Measurements from ENCODE around the gene KCTD4.
"Not testable (repeated sequence)": the region's sequence is repeated elsewhere in the genome, so short reads cannot be mapped to it uniquely, and the experiment has no call there.

KCTD4 gene

DNA sequence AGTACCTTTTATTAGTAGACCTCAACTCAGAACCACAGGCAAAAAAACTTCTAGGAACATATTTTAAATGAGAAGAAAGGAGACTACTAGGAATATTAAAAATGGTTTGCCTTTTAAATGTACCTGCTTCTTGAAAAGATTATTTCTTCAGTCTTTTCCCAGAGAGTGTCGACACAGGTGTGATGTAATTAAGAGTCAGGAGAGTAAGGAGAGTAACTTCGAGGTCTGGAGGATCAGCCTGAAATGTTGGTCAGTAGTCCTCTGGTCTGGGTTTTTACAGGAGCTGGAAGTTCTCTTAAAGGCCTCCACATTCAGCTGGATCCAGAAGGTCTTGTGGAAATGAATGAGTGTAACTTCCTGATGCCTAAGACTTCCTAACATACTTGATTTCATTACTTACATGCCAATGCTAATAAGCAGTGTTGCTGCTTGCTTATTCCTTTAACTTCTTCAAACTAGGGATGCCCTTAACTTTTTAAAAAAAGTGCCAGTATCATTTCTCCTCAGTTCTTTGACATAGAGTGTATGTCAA, at the start of gene KCTD4:
Gene KCTD4, minus strand, starts transcription at position 345 of the 532 bp plus-strand sequence. CDS start 6,478 bp downstream, outside the sequence.
- DNase-seq (ENCODE audit: low read depth in 2 of 2): no peak

GRCh38 chr13:45249662-45250061, 48.8 kb upstream of the KCTD4 start:
- DNase-seq (ENCODE audit: low read depth in 2 of 2): no peak

DNA sequence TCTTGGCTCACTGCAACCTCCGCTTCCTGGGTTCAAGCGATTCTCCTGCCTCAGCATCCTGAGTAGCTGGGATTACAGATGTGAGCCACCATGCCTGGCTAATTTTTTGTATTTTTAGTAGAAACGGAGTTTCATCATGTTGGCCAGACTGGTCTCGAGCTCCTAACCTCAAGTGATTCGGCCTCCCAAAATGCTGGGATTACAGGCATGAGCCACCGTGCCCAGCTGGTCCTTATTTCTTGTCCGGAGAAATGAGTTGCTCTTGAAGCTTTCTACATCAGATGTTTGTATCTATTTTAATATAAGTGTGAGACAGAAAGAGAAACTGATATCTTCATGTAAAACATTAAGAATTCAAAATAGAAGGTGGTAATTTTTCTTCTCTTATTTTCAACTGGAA, 43.9 kb upstream of the KCTD4 start:
- not testable (repeated sequence) for DNase-seq (ENCODE audit: low read depth in 2 of 2)

- no peak for DNase-seq (ENCODE audit: low read depth in 2 of 2)
These were observed 42.2 kb upstream of the KCTD4 start for GRCh38 chr13:45243077-45243476.

DNA sequence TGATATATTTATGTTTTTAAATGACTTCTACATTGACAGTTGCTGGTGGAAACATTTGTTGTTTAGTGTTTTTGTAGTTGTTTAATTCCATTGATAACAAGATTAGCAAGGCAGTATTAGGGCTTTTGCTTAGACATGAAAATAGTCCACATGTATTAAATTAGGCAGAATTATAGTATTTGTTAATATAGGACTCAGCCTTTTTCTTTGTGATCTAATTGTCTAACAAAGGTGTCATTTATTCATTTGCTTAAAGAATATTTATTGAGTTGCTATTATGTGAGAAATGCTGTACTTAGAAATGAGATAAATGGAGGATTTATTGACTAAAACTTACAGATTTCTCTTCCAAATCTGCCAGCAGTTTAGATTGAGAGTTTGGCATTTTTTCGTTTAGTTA, 41.7 kb upstream of the KCTD4 start:
- DNase-seq (ENCODE audit: low read depth in 2 of 2): no peak

DNA sequence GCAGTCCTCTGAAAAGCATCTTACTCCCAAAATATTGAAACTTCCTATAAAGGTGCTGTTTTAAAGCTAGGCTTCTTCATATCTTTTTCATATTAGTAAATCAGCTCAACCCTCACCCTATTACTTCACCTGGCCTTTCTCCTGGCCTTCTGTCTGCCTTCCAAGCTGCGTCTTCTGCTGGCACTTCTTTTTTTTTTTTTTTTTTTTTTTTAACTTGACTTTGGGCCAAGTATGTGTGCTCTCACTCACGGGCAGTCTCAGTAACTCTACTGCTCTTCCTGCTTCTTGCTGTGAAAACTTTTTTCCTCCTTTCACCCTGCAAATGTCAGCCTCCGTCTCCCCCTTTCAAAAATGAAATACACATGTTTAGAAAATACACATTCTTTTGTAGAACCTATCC, 41.2 kb upstream of the KCTD4 start:
- no peak for DNase-seq (ENCODE audit: low read depth in 2 of 2)

GRCh38 chr13:45240143-45240542, 39.3 kb upstream of the KCTD4 start:
- DNase-seq (ENCODE audit: low read depth in 2 of 2): no peak

GRCh38 chr13:45238945-45239795, 38.3 kb upstream of the KCTD4 start:
- DNase-seq (ENCODE audit: low read depth in 2 of 2): no peak

- DNase-seq (ENCODE audit: low read depth in 2 of 2): no peak
These were observed 31.7 kb upstream of the KCTD4 start for GRCh38 chr13:45232591-45232990.

DNA sequence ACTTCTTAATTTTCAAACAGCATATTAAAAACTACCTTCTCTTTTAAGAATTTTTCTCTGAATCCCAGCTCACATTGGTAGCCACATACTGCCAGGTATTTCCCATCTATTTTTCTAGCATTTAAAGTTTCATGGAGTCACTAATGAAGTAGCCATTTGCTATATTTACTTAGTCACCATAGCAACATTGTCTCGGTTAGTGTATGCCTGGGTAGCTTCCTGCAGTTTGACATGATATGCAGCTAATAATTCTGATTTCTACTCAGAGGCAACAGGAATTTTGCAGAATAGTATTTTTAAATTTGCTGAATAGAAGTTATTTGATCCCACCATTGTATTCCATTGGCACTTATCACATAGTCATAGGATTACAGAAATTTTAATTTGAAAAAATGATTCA, 30.9 kb upstream of the KCTD4 start:
- DNase-seq (ENCODE audit: low read depth in 2 of 2): no peak

GRCh38 chr13:45231305-45231704, 30.5 kb upstream of the KCTD4 start:
- DNase-seq (ENCODE audit: low read depth in 2 of 2): no peak

GRCh38 chr13:45229172-45229571, 28.3 kb upstream of the KCTD4 start:
- DNase-seq (ENCODE audit: low read depth in 2 of 2): no peak

GRCh38 chr13:45228002-45228401, 27.2 kb upstream of the KCTD4 start:
- DNase-seq (ENCODE audit: low read depth in 2 of 2): no peak

- DNase-seq (ENCODE audit: low read depth in 2 of 2): no peak
These were observed 25.2 kb upstream of the KCTD4 start for GRCh38 chr13:45226024-45226423.

DNA sequence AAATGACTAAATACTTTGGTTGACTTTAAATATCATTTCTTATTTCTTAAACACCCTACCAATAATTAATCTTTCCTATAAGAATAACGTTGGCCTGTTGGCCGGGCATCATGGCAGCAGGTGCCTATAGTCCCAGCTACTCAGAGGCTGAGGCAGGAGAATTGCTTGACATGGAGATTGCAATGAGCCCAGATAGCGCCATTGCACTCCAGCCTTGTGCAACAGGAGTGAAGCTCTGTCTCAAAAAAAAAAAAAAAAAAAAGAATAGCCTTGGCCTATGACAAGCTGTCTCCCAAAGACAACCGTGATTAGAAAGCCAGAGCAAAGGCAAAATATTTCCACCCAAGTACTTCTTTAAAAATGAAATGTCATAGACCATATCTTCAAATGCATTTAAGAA, 24.5 kb upstream of the KCTD4 start:
- DNase-seq (ENCODE audit: low read depth in 2 of 2): no peak

DNA sequence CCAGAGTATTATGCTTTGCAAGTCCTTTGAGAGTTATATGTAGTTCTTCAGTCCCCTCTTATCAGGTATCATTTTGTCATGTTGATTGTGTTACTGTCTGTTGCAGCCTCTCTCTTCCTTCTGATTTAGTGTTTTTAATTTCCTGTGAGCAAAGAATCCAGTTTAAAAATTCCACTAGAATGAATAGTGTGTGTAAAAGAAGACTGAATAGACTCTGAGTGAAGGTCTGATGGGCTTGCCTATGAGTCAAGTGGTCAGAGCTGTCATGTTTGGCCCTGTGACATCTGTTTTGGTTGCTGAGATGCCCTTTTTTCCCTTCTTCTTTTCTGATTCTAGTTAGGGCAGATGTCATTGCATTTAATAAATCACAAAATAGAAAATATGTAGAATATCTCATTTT, 23.3 kb upstream of the KCTD4 start:
- DNase-seq (ENCODE audit: low read depth in 2 of 2): no peak

- DNase-seq (ENCODE audit: low read depth in 2 of 2): no peak
These were observed 22.1 kb upstream of the KCTD4 start for GRCh38 chr13:45222919-45223318.

- DNase-seq (ENCODE audit: low read depth in 2 of 2): no peak
These were observed 21.7 kb upstream of the KCTD4 start for GRCh38 chr13:45222516-45222915.

DNA sequence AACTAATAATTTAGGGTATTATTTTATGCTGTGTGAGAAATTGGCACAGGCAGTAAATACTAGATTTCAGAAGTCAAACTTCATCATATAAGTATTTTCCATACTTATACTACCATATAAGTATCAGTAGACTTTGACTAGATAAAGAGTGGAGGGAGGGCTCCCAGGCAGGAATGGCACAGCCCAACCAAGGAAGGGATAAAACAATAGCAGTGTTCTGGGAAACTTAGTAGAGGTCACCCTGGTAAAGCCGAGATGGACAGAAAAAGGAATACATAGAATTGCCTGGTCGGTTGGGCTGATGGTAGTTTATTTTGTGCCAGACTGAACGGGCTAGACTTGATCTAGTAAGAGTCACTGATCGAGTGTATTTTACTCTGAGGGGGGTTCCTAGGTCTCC, 19.6 kb upstream of the KCTD4 start:
- no peak for DNase-seq (ENCODE audit: low read depth in 2 of 2)

- DNase-seq (ENCODE audit: low read depth in 2 of 2): no peak
These were observed 19.1 kb upstream of the KCTD4 start for GRCh38 chr13:45219938-45220375.

GRCh38 chr13:45219123-45219891, 18.5 kb upstream of the KCTD4 start:
- DNase-seq (ENCODE audit: low read depth in 2 of 2): no peak

DNA sequence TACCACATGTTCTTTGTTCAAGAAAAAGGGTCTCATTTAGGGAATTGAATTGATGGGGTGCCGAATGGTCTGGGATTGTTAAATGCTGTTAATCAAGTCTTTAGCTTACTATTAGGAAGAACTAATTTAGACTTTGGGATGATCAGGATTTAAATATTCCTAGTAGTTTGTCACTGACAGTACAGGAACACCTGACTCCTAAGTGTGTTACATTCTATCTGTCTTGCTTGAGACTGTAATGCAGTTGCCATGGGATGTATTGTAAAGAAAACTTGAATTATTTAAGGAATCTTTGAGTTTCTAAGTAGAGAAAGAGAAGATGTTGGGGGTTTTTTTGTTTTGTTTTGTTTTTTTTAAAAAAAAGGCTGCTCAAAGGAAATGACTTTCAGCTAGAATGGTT, 17.8 kb upstream of the KCTD4 start:
- no peak for DNase-seq (ENCODE audit: low read depth in 2 of 2)

DNA sequence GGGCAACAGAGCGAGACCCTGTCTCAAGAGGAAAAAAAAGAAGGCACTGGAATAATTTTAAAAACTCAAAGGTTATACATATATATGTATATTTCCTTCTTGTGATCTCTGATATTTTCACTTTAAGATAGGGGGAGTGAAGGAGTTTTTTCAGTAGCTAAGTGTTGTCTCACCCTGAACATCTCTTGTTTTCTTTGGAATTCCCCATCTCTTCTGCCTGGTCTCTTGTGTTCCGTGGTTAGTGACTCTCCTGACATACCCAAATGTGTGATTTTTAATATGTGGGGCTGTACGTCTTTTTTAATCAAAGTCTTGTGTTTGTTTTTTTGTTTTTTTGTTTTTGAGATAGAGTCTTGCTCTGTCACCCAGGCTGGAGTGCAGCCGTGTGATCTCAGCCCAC, 15.3 kb upstream of the KCTD4 start:
- no peak for DNase-seq (ENCODE audit: low read depth in 2 of 2)
